ENCODE results near the gene SLC47A1. TPM values are rescaled to one million over a fixed set of nuclear protein-coding genes. Genes with fewer than 3 reads are reported as not detected.

The SLC47A1 gene
- total and polyA plus RNA-seq, 10 of the 15 experiments (the other 5 are each of a cell fraction or from before 2014, with no cell fraction given), result 0.41 TPM; not detected in 9

DNA sequence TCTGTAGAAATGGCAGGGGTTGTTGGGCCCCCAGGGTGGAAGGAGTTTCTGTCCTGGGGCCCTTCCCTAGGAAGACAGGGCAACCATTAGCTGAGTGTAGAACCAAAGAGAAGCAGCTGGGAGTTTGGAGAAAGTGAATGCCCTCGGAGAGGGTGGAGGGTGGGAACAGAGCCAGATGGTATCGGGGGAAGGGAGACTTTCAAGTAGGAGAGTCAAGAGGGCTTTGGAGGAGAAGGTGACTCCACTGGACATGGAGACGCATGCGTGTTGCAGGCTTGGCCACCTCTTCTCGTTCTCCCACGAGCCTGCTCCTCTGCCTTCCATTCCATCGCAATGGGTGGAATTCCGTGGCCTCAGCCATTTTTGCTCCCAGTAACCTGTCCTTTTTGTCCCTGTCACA is 19.4 kb downstream of the SLC47A1 start:
- Histone ChIP-seq H3K36me3 (ENCODE audit: control insufficient read depth in 2 of 2, insufficient read depth in 2 of 2, low read length in 1 of 2) (no peaks in the 10 kb centered on the region), H3K27ac (ENCODE audit: control insufficient read depth, insufficient read depth) (no peak overlapping the region), H3K4me2 (ENCODE audit: control insufficient read depth, insufficient read depth) (no peak overlapping the region), H3K27me3 (replicated peaks in 1 of 2; ENCODE audit: control insufficient read depth in 2 of 2, insufficient read depth in 2 of 2, low read length in 1 of 2) (peaks cover 2% of the 10 kb centered on the region in 2 experiments; a peak in 1 of 4 replicates), H2AFZ (ENCODE audit: control insufficient read depth, low read depth, low read length) (no peak overlapping the region), H3K9me3 (replicated peaks; ENCODE audit: control insufficient read depth, insufficient read depth, low read length) (no peaks in the 10 kb centered on the region), H3K9ac (ENCODE audit: control insufficient read depth, insufficient read depth, low read length) (no peak overlapping the region), H3K79me2 (ENCODE audit: control insufficient read depth, insufficient read depth, low read length) (no peaks in the 10 kb centered on the region), H4K20me1 (ENCODE audit: control insufficient read depth, insufficient read depth) (no peaks in the 10 kb centered on the region), H3K4me1 (ENCODE audit: control insufficient read depth, insufficient read depth, low read length) (no peaks in the 10 kb centered on the region), H3K4me3 (no peak overlapping the region)
- in situ Hi-C loops (cut with MboI), result no loop called here
- ChIA-PET CTCF (no interaction called here), POLR2A (no interaction called here), RAD21 (ENCODE audit: unreplicated experiment) (no interaction called here), SMC1A (ENCODE audit: uncharacterized antibody, unreplicated experiment) (no interaction called here)
- intact Hi-C loops (cut with micrococcal nuclease; ENCODE audit: unreplicated experiment), result no loop called here
- no TSS peak for BruUV-seq (replicated peaks)
- FAIRE-seq, result no peak
- TF ChIP-seq POU2F2 (IDR thresholded peaks at IDR 0.05; ENCODE audit: borderline replicate concordance, low read depth, low read length), result no peak
- no peak for TF ChIP-seq SP1 (IDR thresholded peaks at IDR 0.05; ENCODE audit: low read depth, low read length)
- TF ChIP-seq FOXM1 (IDR thresholded peaks at IDR 0.05; ENCODE audit: low read depth, low read length), result no peak
- no peak for TF ChIP-seq MYB (IDR thresholded peaks at IDR 0.05; ENCODE audit: borderline replicate concordance, low read depth, low read length)
- no peak for TF ChIP-seq EED (IDR thresholded peaks at IDR 0.05; ENCODE audit: low read depth)
- TF ChIP-seq, protein P1, sequence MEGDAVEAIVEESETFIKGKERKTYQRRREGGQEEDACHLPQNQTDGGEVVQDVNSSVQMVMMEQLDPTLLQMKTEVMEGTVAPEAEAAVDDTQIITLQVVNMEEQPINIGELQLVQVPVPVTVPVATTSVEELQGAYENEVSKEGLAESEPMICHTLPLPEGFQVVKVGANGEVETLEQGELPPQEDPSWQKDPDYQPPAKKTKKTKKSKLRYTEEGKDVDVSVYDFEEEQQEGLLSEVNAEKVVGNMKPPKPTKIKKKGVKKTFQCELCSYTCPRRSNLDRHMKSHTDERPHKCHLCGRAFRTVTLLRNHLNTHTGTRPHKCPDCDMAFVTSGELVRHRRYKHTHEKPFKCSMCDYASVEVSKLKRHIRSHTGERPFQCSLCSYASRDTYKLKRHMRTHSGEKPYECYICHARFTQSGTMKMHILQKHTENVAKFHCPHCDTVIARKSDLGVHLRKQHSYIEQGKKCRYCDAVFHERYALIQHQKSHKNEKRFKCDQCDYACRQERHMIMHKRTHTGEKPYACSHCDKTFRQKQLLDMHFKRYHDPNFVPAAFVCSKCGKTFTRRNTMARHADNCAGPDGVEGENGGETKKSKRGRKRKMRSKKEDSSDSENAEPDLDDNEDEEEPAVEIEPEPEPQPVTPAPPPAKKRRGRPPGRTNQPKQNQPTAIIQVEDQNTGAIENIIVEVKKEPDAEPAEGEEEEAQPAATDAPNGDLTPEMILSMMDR (IDR thresholded peaks at IDR 0.05 in 2 of 3, conservative IDR thresholded peaks at IDR 0.05 in 1 of 3; ENCODE audit: control insufficient read depth in 2 of 3, extremely low read depth in 1 of 3, insufficient read depth in 1 of 3, low read depth in 3 of 3, low read length in 3 of 3), result no peak
- no peak for ATAC-seq
- DNase-seq (ENCODE audit: low read depth, low spot score), result no peak
- 48% methylated on average over 8 of the region's 8 CpGs for WGBS (ENCODE audit: insufficient coverage, insufficient replicate concordance, low lambda C conversion rate, missing lambda C conversion rate)

DNA sequence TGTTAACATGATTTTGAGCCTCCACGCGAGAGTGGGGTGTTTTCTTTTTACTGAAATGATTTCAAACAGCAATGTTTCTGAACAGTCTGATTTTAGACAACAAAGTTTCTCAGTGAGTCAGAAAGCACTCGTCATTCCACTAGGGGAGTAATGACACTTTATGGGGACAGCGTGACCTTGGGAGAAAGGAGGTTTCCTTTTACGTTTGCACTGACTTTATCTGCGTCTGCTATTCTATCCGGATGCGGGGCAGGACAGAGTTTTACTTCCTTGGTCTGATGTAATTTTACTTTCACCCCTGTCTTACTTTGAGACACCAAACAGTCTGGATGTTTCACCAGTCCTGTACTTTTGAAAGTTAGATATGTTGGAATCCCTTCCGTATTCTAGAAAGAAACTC is 20.7 kb downstream of the SLC47A1 start:
- no peak for FAIRE-seq
- Histone ChIP-seq H3K4me3 (no peak overlapping the region), H4K20me1 (ENCODE audit: control insufficient read depth, insufficient read depth) (no peaks in the 10 kb centered on the region), H3K27ac (ENCODE audit: control insufficient read depth, insufficient read depth) (no peak overlapping the region), H3K36me3 (ENCODE audit: control insufficient read depth in 2 of 2, insufficient read depth in 2 of 2, low read length in 1 of 2) (no peaks in the 10 kb centered on the region), H3K4me1 (ENCODE audit: control insufficient read depth, insufficient read depth, low read length) (no peaks in the 10 kb centered on the region), H2AFZ (ENCODE audit: control insufficient read depth, low read depth, low read length) (no peak overlapping the region), H3K9ac (ENCODE audit: control insufficient read depth, insufficient read depth, low read length) (no peak overlapping the region), H3K9me3 (replicated peaks; ENCODE audit: control insufficient read depth, insufficient read depth, low read length) (no peaks in the 10 kb centered on the region), H3K27me3 (replicated peaks in 1 of 2; ENCODE audit: control insufficient read depth in 2 of 2, insufficient read depth in 2 of 2, low read length in 1 of 2) (peaks cover 2% of the 10 kb centered on the region in 2 experiments; a peak in 1 of 4 replicates), H3K4me2 (ENCODE audit: control insufficient read depth, insufficient read depth) (no peak overlapping the region), H3K79me2 (ENCODE audit: control insufficient read depth, insufficient read depth, low read length) (no peaks in the 10 kb centered on the region)
- in situ Hi-C loops (cut with MboI), result no loop called here
- DNase-seq (ENCODE audit: low read depth, low spot score), result no peak
- ChIA-PET SMC1A (ENCODE audit: uncharacterized antibody, unreplicated experiment) (no interaction called here), CTCF (no interaction called here), RAD21 (ENCODE audit: unreplicated experiment) (no interaction called here), POLR2A (no interaction called here)
- no TSS peak for BruUV-seq (replicated peaks)
- intact Hi-C loops (cut with micrococcal nuclease; ENCODE audit: unreplicated experiment), result no loop called here
- no peak for ATAC-seq
- WGBS (ENCODE audit: insufficient coverage, insufficient replicate concordance, low lambda C conversion rate, missing lambda C conversion rate), result 67% methylated on average over 9 of the region's 9 CpGs
- no peak for TF ChIP-seq USF1 (IDR thresholded peaks at IDR 0.05; ENCODE audit: borderline replicate concordance, extremely low read length, insufficient read depth, low read depth, low read length)
- no peak for TF ChIP-seq RELA (IDR thresholded peaks at IDR 0.05; ENCODE audit: borderline replicate concordance, partially characterized antibody)
- no peak for TF ChIP-seq MTA3 (IDR thresholded peaks at IDR 0.05; ENCODE audit: borderline replicate concordance, low read length)
- TF ChIP-seq TBL1XR1 (IDR thresholded peaks at IDR 0.05; ENCODE audit: low read depth, low read length), result no peak
- TF ChIP-seq ZNF384 (IDR thresholded peaks at IDR 0.05; ENCODE audit: borderline replicate concordance, low read depth, low read length), result no peak
- no peak for TF ChIP-seq ETV6 (conservative IDR thresholded peaks at IDR 0.05 in 1 of 2, IDR thresholded peaks at IDR 0.05 in 1 of 2; ENCODE audit: borderline replicate concordance in 1 of 2, low read depth in 1 of 2)
- TF ChIP-seq RB1 (IDR thresholded peaks at IDR 0.05; ENCODE audit: borderline replicate concordance), result no peak
- TF ChIP-seq ATF7 (IDR thresholded peaks at IDR 0.05; ENCODE audit: low read depth), result no peak
- TF ChIP-seq SP1 (IDR thresholded peaks at IDR 0.05; ENCODE audit: low read depth, low read length), result no peak
- TF ChIP-seq MEF2B (IDR thresholded peaks at IDR 0.05; ENCODE audit: partially characterized antibody, poor library complexity, severe bottlenecking), result no peak
- no peak for TF ChIP-seq FOS (IDR thresholded peaks at IDR 0.05; ENCODE audit: borderline replicate concordance, extremely low read depth, insufficient read length)

All from GM12878 (cell line).